Upper lobe of right lung (tissue), 1 donor: ENCODE measurements around the gene TSPAN5. TPM values are rescaled to one million over a fixed set of nuclear protein-coding genes. Genes with fewer than 3 reads are reported as not detected.

Experiments used
- ATAC-seq: fragments of 200-7000 bp; cut with Tn5 transposase; one replicate; pipeline ENCODE4 v1.9.1; 2020; ENCODE audit warnings: mild to moderate bottlenecking, moderate library complexity
- DNase-seq: peaks from one replicate; pipeline ENCODE4 v3.0.0-alpha.2; 2020
- H3K27ac ChIP-seq: fragments of 200-600 bp; one replicate; pipeline ENCODE4 v1.8.0; 2022
- H3K27me3 ChIP-seq: fragments of 200-600 bp; one replicate; pipeline ENCODE4 v1.8.0; 2022; ENCODE audit warnings: mild to moderate bottlenecking
- H3K36me3 ChIP-seq: fragments of 200-600 bp; one replicate; pipeline ENCODE4 v1.8.0; 2022
- H3K4me1 ChIP-seq: fragments of 200-600 bp; one replicate; pipeline ENCODE4 v1.8.0; 2022
- H3K4me3 ChIP-seq: fragments of 200-600 bp; one replicate; pipeline ENCODE4 v1.8.0; 2022; ENCODE audit warnings: mild to moderate bottlenecking
- H3K9me3 ChIP-seq: fragments of 200-600 bp; one replicate; pipeline ENCODE4 v1.8.0; 2022
- CTCF ChIP-seq: fragments of 200-600 bp; IDR thresholded peaks from one replicate; pipeline ENCODE4 v1.8.0; 2022; ENCODE audit warnings: antibody characterized with exemption
- intact Hi-C: fragments of 100-400 bp; cut with DNase I; formaldehyde crosslinking; loops from one replicate; pipeline ENCODE4 v1.11.0; 2022
- total RNA-seq: library from RNA; stranded (reverse); fragmentation: NEBNext Ultra II Directional; extraction: Animal tissue kit (Norgen Biotek cat#: 25700); gene quantifications from one replicate; pipeline ENCODE4 v1.2.1, GENCODE V29; 2021
- donor health status: DM: no; HTN: yes; CAD: no; lungs with severe emphysema.

Gene TSPAN5
- total RNA-seq, 1 donor from 2014 or later: 6.9 TPM

GRCh38 chr4:98663226-98664006, 5.0 kb upstream of the TSPAN5 start:
- ATAC-seq (no peak), DNase-seq (no peak)
- intact Hi-C loops: no loop called here
- peaks cover 4% of the 10 kb centered on the region for H3K4me1 ChIP-seq
- H3K4me3 ChIP-seq: no peak overlapping the region
- H3K27me3 ChIP-seq: no peaks in the 10 kb centered on the region
- peak overlapping the region; percentile 36 for H3K27ac ChIP-seq
- H3K36me3 ChIP-seq: no peaks in the 10 kb centered on the region
- H3K9me3 ChIP-seq: no peaks in the 10 kb centered on the region
- TF ChIP-seq CTCF: no peak

- Histone ChIP-seq H3K27ac (peak overlapping the region; percentile 36), H3K4me3 (no peak overlapping the region), H3K9me3 (no peaks in the 10 kb centered on the region), H3K4me1 (peaks cover 4% of the 10 kb centered on the region), H3K27me3 (no peaks in the 10 kb centered on the region), H3K36me3 (no peaks in the 10 kb centered on the region)
- no peak for TF ChIP-seq CTCF
- DNase-seq (no peak), ATAC-seq (no peak)
- intact Hi-C loops: no loop called here
Measured at GRCh38 chr4:98662626-98663225, 4.3 kb upstream of the TSPAN5 start.

- no peaks in the 10 kb centered on the region for H3K27me3 ChIP-seq
- no peak overlapping the region for H3K4me3 ChIP-seq
- no peak for DNase-seq
- ATAC-seq: no peak
- no peaks in the 10 kb centered on the region for H3K36me3 ChIP-seq
- TF ChIP-seq CTCF: no peak
- no peaks in the 10 kb centered on the region for H3K9me3 ChIP-seq
- H3K27ac ChIP-seq: no peak overlapping the region
- H3K4me1 ChIP-seq: peaks cover 8% of the 10 kb centered on the region
- intact Hi-C loops: no loop called here
Measured at GRCh38 chr4:98662055-98662453, 3.6 kb upstream of the TSPAN5 start.

- H3K27me3 ChIP-seq: no peaks in the 10 kb centered on the region
- H3K4me3 ChIP-seq: no peak overlapping the region
- intact Hi-C loops: no loop called here
- ATAC-seq (peak; percentile 19), DNase-seq (no peak)
- H3K36me3 ChIP-seq: no peaks in the 10 kb centered on the region
- H3K4me1 ChIP-seq: peaks cover 14% of the 10 kb centered on the region
- no peaks in the 10 kb centered on the region for H3K9me3 ChIP-seq
- no peak for TF ChIP-seq CTCF
- no peak overlapping the region for H3K27ac ChIP-seq
Measured at GRCh38 chr4:98661371-98662054, 3.1 kb upstream of the TSPAN5 start.

- Histone ChIP-seq H3K9me3 (no peaks in the 10 kb centered on the region), H3K36me3 (no peaks in the 10 kb centered on the region), H3K27ac (no peak overlapping the region), H3K4me3 (no peak overlapping the region), H3K4me1 (peaks cover 16% of the 10 kb centered on the region), H3K27me3 (no peaks in the 10 kb centered on the region)
- no peak for TF ChIP-seq CTCF
- ATAC-seq (peak; percentile 19), DNase-seq (no peak)
- intact Hi-C loops: no loop called here
Measured at GRCh38 chr4:98659741-98660462, 1.5 kb upstream of the TSPAN5 start.
